Nephron (organoid): Measurements from ENCODE around the gene ZNF343.
"Not testable (repeated sequence)": the region's sequence is repeated elsewhere in the genome, so short reads cannot be mapped to it uniquely, and the experiment has no call there.

Experiments used
- H3K27ac Mint-ChIP-seq, 3 experiments: 2 replicates each; pipeline ENCODE4 v1.8.0; 2020; ENCODE audit warnings: mixed read lengths in 3 of 3, mild to moderate bottlenecking in 2 of 3, moderate library complexity in 1 of 3
- H3K27me3 Mint-ChIP-seq: 2 replicates; pipeline ENCODE4 v1.8.0; 2021; ENCODE audit warnings: low read depth, mild to moderate bottlenecking, moderate library complexity, mixed read lengths
- H3K36me3 Mint-ChIP-seq: 2 replicates; pipeline ENCODE4 v1.8.0; 2020; ENCODE audit warnings: low read depth, mixed read lengths
- H3K4me1 Mint-ChIP-seq: 2 replicates; pipeline ENCODE4 v1.8.0; 2020; ENCODE audit warnings: mixed read lengths
- H3K4me3 Mint-ChIP-seq, 3 experiments: 2 replicates each; pipeline ENCODE4 v1.8.0; 2020; ENCODE audit warnings: mild to moderate bottlenecking in 3 of 3, mixed read lengths in 3 of 3, moderate library complexity in 2 of 3
- H3K9me3 Mint-ChIP-seq: 2 replicates; pipeline ENCODE4 v1.8.0; 2020; ENCODE audit warnings: mixed read lengths
- CTCF ChIP-seq, 3 experiments: fragments of 200-600 bp; sonication (generic); IDR thresholded peaks; one replicate each; pipeline ENCODE4 v1.5.0; 2021; ENCODE audit warnings: antibody characterized with exemption in 3 of 3; ENCODE audit not compliant: unreplicated experiment in 3 of 3

The ZNF343 gene

GRCh38 chr20:2507875-2508630, 662 bp downstream of the ZNF343 start:
- H3K4me3 Mint-ChIP-seq = peak overlapping the region; percentile 95 to 100 (median 99)
- peaks cover 5% of the 10 kb centered on the region for H3K9me3 Mint-ChIP-seq
- peaks cover 16% of the 10 kb centered on the region for H3K27me3 Mint-ChIP-seq
- peaks cover 12% of the 10 kb centered on the region for H3K4me1 Mint-ChIP-seq
- no peak for TF ChIP-seq CTCF (IDR thresholded peaks at IDR 0.05; ENCODE audit: unreplicated experiment in 3 of 3)
- peak overlapping the region; percentile 90 to 99 (median 97) for H3K27ac Mint-ChIP-seq
- peaks cover 11% of the 10 kb centered on the region for H3K36me3 Mint-ChIP-seq

- Mint-ChIP-seq H3K4me1 (peaks cover 12% of the 10 kb centered on the region), H3K36me3 (peaks cover 16% of the 10 kb centered on the region), H3K9me3 (peaks cover 10% of the 10 kb centered on the region), H3K27me3 (peaks cover 11% of the 10 kb centered on the region), H3K27ac (peak overlapping the region in 2 of 3 experiments; percentile 97 to 99), H3K4me3 (peak overlapping the region; percentile 95 to 100 (median 99))
- TF ChIP-seq CTCF (IDR thresholded peaks at IDR 0.05; ENCODE audit: unreplicated experiment in 3 of 3) = no peak
These were observed 1.3 kb downstream of the ZNF343 start for GRCh38 chr20:2507464-2507863.

- peaks cover 21% of the 10 kb centered on the region for H3K36me3 Mint-ChIP-seq
- peaks cover 12% of the 10 kb centered on the region for H3K4me1 Mint-ChIP-seq
- peaks cover 10% of the 10 kb centered on the region for H3K27me3 Mint-ChIP-seq
- not testable (repeated sequence) for H3K27ac Mint-ChIP-seq
- peak overlapping the region in 2 of 3 experiments; percentile 32 to 40 for H3K4me3 Mint-ChIP-seq
- peaks cover 14% of the 10 kb centered on the region for H3K9me3 Mint-ChIP-seq
These were observed 2.3 kb downstream of the ZNF343 start for GRCh38 chr20:2506426-2506825.

- Mint-ChIP-seq H3K4me3 (peak overlapping the region; percentile 10 to 57 (median 56)), H3K4me1 (peaks cover 12% of the 10 kb centered on the region), H3K36me3 (peaks cover 32% of the 10 kb centered on the region), H3K9me3 (peaks cover 18% of the 10 kb centered on the region)
- H3K27ac Mint-ChIP-seq, H3K27me3 Mint-ChIP-seq: not testable (repeated sequence)
These were observed 3.9 kb downstream of the ZNF343 start for GRCh38 chr20:2504803-2505202.

GRCh38 chr20:2502808-2503384, 5.8 kb downstream of the ZNF343 start:
- H3K4me3 Mint-ChIP-seq, H3K27me3 Mint-ChIP-seq, H3K27ac Mint-ChIP-seq, H3K4me1 Mint-ChIP-seq: not testable (repeated sequence)
- Mint-ChIP-seq H3K36me3 (peaks cover 47% of the 10 kb centered on the region), H3K9me3 (peaks cover 21% of the 10 kb centered on the region)

GRCh38 chr20:2485661-2486060, 23.1 kb downstream of the ZNF343 start:
- no peaks in the 10 kb centered on the region for H3K9me3 Mint-ChIP-seq
- no peak for TF ChIP-seq CTCF (IDR thresholded peaks at IDR 0.05; ENCODE audit: unreplicated experiment in 3 of 3)
- H3K36me3 Mint-ChIP-seq = peaks cover 67% of the 10 kb centered on the region
- H3K27ac Mint-ChIP-seq = no peak overlapping the region
- H3K4me1 Mint-ChIP-seq = peaks cover 4% of the 10 kb centered on the region
- no peaks in the 10 kb centered on the region for H3K27me3 Mint-ChIP-seq
- H3K4me3 Mint-ChIP-seq = no peak overlapping the region

GRCh38 chr20:2485080-2485479, 23.6 kb downstream of the ZNF343 start:
- no peak overlapping the region for H3K27ac Mint-ChIP-seq
- H3K36me3 Mint-ChIP-seq = peaks cover 71% of the 10 kb centered on the region
- no peaks in the 10 kb centered on the region for H3K9me3 Mint-ChIP-seq
- peaks cover 4% of the 10 kb centered on the region for H3K4me1 Mint-ChIP-seq
- TF ChIP-seq CTCF (IDR thresholded peaks at IDR 0.05; ENCODE audit: unreplicated experiment in 3 of 3) = no peak
- no peaks in the 10 kb centered on the region for H3K27me3 Mint-ChIP-seq
- no peak overlapping the region for H3K4me3 Mint-ChIP-seq
